NCI-H1105 treated with DMSO at 0.1 percent for 48 hours (cell line): ENCODE results near the gene TGM1.
A peak's percentile ranks its signal among the peaks of the same experiment; 100 is the strongest.

Experiments used
- DNase-seq: peaks from one replicate; lab custom pipeline; 2025; lab: John Stamatoyannopoulos, UW

The TGM1 gene

GRCh38 chr14:24292118-24292807, 29.3 kb upstream of the TGM1 start:
- DNase-seq, result no peak

GRCh38 chr14:24291446-24292117, 28.6 kb upstream of the TGM1 start:
- DNase-seq, result no peak

- no peak for DNase-seq
Observed at GRCh38 chr14:24290746-24291145, 27.8 kb upstream of the TGM1 start.

GRCh38 chr14:24289649-24290280, 26.8 kb upstream of the TGM1 start:
- no peak for DNase-seq

GRCh38 chr14:24286996-24287395, 24.0 kb upstream of the TGM1 start:
- DNase-seq, result no peak

GRCh38 chr14:24285351-24285750, 22.4 kb upstream of the TGM1 start:
- DNase-seq, result no peak

GRCh38 chr14:24284501-24285035, 21.6 kb upstream of the TGM1 start:
- DNase-seq, result no peak

GRCh38 chr14:24283796-24284460, 21.0 kb upstream of the TGM1 start:
- no peak for DNase-seq

- no peak for DNase-seq
Observed at GRCh38 chr14:24282736-24283135, 19.8 kb upstream of the TGM1 start.

- DNase-seq, result no peak
Observed at GRCh38 chr14:24281636-24282035, 18.7 kb upstream of the TGM1 start.

- DNase-seq, result no peak
Observed at GRCh38 chr14:24280797-24281460, 18.0 kb upstream of the TGM1 start.

GRCh38 chr14:24279301-24280186, 16.6 kb upstream of the TGM1 start:
- DNase-seq, result peak; percentile 5

- DNase-seq, result no peak
Observed at GRCh38 chr14:24278424-24278823, 15.4 kb upstream of the TGM1 start.

- no peak for DNase-seq
Observed at GRCh38 chr14:24277606-24278321, 14.8 kb upstream of the TGM1 start.

- no peak for DNase-seq
Observed at GRCh38 chr14:24277071-24277470, 14.1 kb upstream of the TGM1 start.

- DNase-seq, result no peak
Observed at GRCh38 chr14:24274101-24274543, 11.1 kb upstream of the TGM1 start.

- no peak for DNase-seq
Observed at GRCh38 chr14:24273422-24273998, 10.5 kb upstream of the TGM1 start.

GRCh38 chr14:24272467-24272866, 9.5 kb upstream of the TGM1 start:
- DNase-seq, result no peak

- DNase-seq, result no peak
Observed at GRCh38 chr14:24271834-24272263, 8.9 kb upstream of the TGM1 start.
